HEK293T (cell line): ENCODE data around the gene CLEC4E.

Experiments used
- FOXA1 ChIP-seq: fragments of 450-650 bp; IDR thresholded peaks from 2 replicates; pipeline ENCODE4 v1.6.1; 2016; ENCODE audit warnings: mild to moderate bottlenecking
- SUZ12 ChIP-seq: fragments of 450-650 bp; IDR thresholded peaks from 2 replicates; pipeline ENCODE4 v1.6.1; 2016; ENCODE audit warnings: mild to moderate bottlenecking

GRCh38 chr12:8501720-8502119 lies 39.0 kb downstream of the CLEC4E start:
- TF ChIP-seq SUZ12 (no peak), FOXA1 (no peak)
